ENCODE measurements around the gene MTMR2. TPM values are rescaled to one million over a fixed set of nuclear protein-coding genes. Genes with fewer than 3 reads are reported as not detected.

Gene MTMR2
- total and polyA plus RNA-seq, 10 of the 15 experiments (the other 5 are each of a cell fraction or from before 2014, with no cell fraction given): 7.6 to 46.6 (median 22.5) TPM

- Histone ChIP-seq H4K20me1 (ENCODE audit: control insufficient read depth, insufficient read depth) (no peaks in the 10 kb centered on the region), H2AFZ (ENCODE audit: control insufficient read depth, low read depth, low read length) (no peak overlapping the region), H3K4me2 (ENCODE audit: control insufficient read depth, insufficient read depth) (no peak overlapping the region), H3K9me3 (replicated peaks; ENCODE audit: control insufficient read depth, insufficient read depth, low read length) (no peaks in the 10 kb centered on the region), H3K27me3 (replicated peaks in 1 of 2; ENCODE audit: control insufficient read depth in 2 of 2, insufficient read depth in 2 of 2, low read length in 1 of 2) (no peaks in the 10 kb centered on the region), H3K27ac (ENCODE audit: control insufficient read depth, insufficient read depth) (no peak overlapping the region), H3K36me3 (ENCODE audit: control insufficient read depth in 2 of 2, insufficient read depth in 2 of 2, low read length in 1 of 2) (no peaks in the 10 kb centered on the region), H3K79me2 (ENCODE audit: control insufficient read depth, insufficient read depth, low read length) (peaks cover 3% of the 10 kb centered on the region), H3K4me1 (ENCODE audit: control insufficient read depth, insufficient read depth, low read length) (no peaks in the 10 kb centered on the region), H3K9ac (ENCODE audit: control insufficient read depth, insufficient read depth, low read length) (no peak overlapping the region), H3K4me3 (no peak overlapping the region)
- TF ChIP-seq IRF5 (IDR thresholded peaks at IDR 0.05; ENCODE audit: borderline replicate concordance) (no peak), ZBTB4 (CRISPR knock-in tag; IDR thresholded peaks at IDR 0.05) (no peak), ELK1 (IDR thresholded peaks at IDR 0.05; ENCODE audit: low read depth, low read length) (no peak), CREB1 (IDR thresholded peaks at IDR 0.05; ENCODE audit: low read depth) (no peak), BRCA1 (IDR thresholded peaks at IDR 0.05; ENCODE audit: low read depth, low read length) (no peak), NKRF (conservative IDR thresholded peaks at IDR 0.05) (no peak), GATAD2B (conservative IDR thresholded peaks at IDR 0.05; ENCODE audit: low read depth) (no peak), ZNF217 (IDR thresholded peaks at IDR 0.05) (no peak), STAT3 (IDR thresholded peaks at IDR 0.05; ENCODE audit: low read depth, low read length) (no peak), RFX5 (IDR thresholded peaks at IDR 0.05; ENCODE audit: low read depth, low read length) (no peak)
- RAD21 ChIA-PET (ENCODE audit: unreplicated experiment): no interaction called here
- CTCF ChIA-PET: no interaction called here
- no peak for DNase-seq (ENCODE audit: low read depth, low spot score)
- ATAC-seq: no peak
- in situ Hi-C loops (cut with MboI): no loop called here
- POLR2A ChIA-PET: interaction anchor here (1.1 kb wide), 1 partner anchor 127 kb away, joined by 3 read pairs; no protein-coding TSS in a partner anchor
- no peak for FAIRE-seq
- WGBS (ENCODE audit: insufficient coverage, insufficient replicate concordance, low lambda C conversion rate, missing lambda C conversion rate): 74% methylated on average over 2 of the region's 2 CpGs
- SMC1A ChIA-PET (ENCODE audit: uncharacterized antibody, unreplicated experiment): interaction anchor here (0.8 to 1.5 kb wide), 2 partner anchors 127 to 476 kb away, joined by 3 read pairs; no protein-coding TSS in a partner anchor
- no TSS peak for BruUV-seq (replicated peaks)
- intact Hi-C loops (cut with micrococcal nuclease; ENCODE audit: unreplicated experiment): no loop called here
Measured at GRCh38 chr11:95918056-95918455, 5.9 kb downstream of the MTMR2 start.
